ENCODE results near the gene OLIG1.

Gene OLIG1

DNA sequence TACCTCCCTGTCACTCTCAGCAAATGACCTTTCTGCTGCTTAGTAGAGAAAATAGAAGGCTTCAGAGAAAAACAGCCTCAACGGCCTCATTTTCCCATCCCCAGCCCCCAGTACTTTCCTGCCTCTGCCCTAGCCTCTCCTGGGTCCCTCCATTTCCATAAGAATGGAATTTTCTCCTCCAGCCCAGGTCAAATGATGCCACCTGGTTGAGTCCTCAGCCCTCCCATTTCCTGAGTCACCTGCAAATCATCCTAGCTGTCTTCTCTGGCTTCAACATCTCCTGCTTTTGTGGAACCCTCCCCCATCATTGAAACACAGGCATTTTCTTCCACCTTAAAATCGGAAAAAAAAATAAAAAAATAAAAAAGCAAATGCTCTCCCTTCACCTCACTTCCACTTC lies 35.1 kb downstream of the OLIG1 start:
- DNase-seq = no peak

DNA sequence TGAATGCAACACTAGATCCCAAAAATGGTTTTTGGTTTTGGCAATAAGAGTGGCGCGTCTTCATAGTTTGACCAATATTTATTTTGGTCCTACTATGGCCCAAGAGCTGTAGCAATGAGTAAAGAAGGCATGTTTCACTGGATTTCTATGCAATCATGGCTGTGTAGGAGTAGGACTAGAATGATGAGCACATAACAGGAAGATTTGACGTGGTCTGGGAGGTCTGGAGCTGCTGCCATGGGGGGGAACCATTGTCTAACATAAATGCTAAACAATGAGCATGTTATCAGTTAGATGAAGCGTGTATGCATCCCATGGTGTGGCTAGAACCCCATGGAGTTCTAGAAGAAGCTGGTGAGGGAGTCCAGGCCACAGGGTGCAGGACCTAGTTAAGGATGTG lies 38.3 kb downstream of the OLIG1 start:
- DNase-seq = no peak

DNA sequence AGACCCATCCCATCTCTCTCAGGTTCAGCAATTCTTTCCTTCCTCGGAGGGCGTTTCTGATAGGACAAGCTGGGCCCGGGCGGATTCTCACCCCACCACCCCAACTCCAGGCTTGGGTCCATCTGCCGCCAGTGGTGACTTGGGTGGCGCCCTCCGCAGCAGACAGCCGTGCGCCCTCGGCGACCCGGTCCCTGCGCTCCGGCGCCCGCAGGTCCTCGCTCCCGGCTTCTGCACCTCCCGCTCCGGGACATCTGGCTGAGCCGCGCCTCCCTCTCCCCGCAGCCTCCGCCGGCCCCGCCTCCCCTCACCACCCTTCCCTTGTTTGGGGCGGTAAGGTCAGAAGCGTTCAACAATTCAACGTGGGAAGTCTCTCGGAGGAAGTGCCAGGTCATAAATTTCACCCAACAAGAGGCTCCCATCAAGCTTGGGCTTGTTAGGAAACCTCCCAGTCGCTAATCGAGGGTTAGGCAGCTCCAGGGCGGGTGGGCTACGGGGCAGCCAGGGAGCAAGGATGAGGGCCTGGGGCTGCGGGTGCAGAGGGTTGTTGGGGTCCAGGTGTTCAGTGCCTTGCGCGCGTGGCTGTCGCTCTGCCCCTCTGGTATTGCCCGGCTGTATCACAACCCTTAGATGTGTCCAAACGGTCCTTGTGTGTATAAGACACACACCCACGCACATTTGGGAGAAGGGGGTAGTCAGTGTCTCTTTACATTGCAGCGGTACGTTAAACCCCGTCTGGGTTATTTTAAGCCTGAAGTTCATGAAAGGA lies 39.8 kb downstream of the OLIG1 start:
- no peak for DNase-seq

DNA sequence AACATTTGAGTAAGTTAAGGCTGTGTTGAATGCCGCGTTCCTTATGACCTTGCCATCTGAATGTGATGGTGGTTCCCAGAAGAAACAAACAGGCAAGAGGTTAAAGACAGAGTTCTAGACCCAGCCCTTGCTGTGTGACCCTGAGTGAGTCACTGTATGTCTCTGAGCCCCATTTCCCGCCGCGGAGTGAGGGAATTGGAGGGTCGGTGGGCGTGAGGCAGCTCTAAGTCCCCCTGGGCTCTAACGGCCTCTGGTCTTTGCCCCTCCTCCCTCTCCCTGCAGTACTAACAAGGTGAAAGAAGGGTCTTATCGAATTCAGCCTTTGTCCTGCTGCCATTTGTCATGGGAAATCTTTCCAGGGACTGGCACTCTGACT lies 40.4 kb downstream of the OLIG1 start:
- no peak for DNase-seq

DNA sequence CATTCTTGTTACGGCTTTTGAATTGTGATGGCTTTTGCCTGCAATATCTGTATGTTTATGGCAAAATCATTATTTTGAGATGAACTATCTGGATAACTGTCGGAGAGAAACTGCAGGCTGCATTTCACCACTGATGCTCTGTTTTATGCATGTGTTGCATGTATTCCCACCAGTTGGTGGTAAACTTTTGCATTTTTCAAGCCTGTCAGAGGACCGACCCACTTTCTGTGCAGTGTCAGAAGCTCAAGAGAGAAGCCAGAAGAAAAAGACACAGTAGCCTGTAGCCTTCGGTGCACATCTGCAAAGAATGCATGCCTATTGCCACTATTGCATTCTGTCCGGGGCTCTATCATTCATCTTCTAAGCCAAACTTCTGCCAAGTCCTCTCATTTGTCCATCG lies 41.6 kb downstream of the OLIG1 start:
- DNase-seq = no peak

DNA sequence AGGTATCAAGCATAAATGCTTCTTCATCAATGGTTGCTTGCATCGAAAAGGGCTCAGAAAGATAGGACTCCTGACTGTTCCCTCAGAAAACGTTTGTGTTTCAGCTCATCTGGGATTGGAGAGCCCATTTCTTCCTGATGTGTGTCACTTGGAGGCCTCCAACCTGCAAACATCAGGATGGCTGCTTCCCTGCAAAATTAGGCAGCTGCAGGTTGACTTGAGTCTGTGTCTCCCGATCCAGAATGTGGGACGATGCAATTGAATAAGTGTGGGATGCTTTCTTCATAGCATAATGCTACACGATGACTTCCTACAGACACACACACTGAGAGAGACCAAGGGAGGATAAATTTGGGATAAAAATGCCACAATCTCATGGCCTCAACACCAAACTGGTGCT lies 42.2 kb downstream of the OLIG1 start:
- no peak for DNase-seq

DNA sequence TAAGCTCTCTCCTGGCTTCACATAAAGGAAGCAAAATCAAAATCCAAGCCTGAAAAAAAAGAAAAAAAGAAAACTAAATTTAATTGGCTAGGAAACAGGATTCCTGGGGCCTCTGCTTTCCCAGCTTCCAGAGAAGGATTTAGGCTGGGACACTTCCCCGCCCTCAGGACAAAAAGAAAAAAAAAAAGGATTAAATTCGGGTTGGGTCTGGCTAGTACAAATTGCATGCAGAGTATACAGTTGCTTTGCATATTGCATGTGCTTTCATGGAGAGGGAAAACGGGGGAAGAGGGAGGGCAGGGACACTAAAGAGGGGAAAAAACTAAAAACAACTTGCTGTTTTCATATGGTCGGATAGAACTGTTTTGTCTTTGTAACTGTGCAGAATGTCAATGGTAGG lies 42.7 kb downstream of the OLIG1 start:
- DNase-seq = no peak

DNA sequence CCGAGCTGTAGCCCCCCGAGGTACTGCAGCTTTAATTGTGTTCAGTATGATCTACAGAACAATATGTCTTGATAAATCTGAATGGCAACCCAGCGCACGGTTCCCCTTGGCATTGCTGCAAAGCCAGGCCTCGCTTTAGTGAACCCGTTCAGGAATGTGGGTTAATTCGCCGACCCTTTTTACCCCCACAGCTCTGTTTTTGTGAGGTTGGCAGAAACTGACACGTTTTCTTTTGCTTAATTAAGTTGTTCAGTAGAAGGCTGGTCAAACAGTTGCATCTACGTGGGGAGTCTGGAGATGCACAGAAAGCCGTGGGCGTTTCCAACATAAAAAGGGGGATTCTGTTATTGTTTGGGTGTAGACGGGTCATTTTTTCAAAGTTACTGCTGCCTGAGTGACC lies 43.2 kb downstream of the OLIG1 start:
- DNase-seq = no peak

DNA sequence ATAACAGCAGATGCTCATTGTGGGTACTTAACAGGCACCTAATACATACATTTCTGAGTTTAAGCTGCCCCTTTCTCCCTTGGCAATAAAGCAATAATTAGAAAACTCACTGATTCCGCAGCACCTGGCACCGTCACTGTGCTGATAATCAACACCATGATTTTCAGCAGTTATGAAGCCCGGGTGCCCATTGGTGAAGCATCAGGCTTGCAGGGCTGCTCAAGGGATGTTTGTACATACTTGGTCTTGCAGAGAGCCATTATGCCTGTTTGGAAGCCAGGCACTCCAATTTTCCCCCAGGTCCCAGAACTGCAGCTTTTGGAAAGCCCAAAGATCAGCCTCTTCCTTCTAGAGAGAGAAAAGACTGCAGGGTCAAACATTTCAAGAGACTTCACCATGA lies 44.3 kb downstream of the OLIG1 start:
- no peak for DNase-seq

DNA sequence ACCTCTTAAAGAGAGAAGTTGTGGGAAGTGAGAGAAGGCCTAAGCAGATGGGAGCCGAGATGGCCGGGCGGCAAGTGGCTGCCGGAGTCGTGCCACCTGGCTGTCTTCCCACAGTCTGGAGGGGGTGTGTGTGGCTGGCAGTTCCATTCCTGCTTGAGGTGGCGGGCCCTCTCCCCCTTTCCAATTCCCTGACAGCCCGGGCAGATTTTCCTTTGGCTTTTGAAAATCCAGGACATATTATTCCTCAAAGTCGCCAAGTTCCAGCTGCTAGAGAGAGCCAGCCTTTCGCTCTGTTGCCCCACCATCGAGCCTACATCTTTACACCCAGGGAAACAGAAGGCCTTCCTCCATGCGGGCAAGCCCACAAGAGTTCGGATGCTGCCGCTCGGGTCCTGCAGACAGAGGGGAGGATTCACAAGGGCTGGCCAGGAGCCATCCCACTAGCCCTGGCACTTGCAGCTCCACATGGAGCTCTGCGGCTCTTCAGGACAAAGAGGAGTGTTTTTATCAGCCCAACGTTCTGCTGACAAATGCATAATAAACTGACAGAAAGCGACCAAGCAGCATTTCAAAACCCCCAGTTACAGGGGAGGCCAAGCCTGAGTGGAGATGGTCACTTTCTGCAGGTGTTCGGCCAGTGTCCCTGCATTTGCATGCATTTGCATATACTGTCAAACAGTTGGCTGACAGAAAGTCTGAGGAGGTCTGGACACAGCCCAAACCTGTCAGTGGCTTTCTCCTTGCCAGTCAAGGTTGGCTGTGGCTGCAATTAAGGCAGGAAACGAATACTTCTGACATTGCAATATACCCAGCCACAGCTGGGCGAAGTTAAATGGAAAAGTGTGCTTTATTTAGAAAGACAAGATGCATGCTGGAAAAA lies 45.9 kb downstream of the OLIG1 start:
- DNase-seq = no peak

DNA sequence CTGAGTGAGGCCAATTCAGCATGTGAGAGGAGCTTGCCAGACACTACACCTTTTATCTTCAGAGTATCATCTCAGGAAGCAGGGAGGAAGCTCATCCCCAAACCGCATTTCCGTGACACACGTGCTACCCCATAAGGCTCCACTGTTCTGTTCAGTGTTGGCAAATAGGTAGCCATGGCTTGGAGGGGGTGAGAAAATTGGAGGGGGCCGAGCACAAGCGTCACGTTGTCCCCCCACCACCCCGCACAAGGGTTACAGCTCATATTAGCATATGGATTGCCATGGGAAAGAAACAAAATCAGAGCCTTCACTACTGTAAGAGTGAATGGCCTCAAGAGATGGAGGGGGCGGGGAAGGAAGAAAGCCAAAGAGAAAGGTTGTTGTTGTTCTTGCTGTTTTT lies 46.7 kb downstream of the OLIG1 start:
- no peak for DNase-seq

DNA sequence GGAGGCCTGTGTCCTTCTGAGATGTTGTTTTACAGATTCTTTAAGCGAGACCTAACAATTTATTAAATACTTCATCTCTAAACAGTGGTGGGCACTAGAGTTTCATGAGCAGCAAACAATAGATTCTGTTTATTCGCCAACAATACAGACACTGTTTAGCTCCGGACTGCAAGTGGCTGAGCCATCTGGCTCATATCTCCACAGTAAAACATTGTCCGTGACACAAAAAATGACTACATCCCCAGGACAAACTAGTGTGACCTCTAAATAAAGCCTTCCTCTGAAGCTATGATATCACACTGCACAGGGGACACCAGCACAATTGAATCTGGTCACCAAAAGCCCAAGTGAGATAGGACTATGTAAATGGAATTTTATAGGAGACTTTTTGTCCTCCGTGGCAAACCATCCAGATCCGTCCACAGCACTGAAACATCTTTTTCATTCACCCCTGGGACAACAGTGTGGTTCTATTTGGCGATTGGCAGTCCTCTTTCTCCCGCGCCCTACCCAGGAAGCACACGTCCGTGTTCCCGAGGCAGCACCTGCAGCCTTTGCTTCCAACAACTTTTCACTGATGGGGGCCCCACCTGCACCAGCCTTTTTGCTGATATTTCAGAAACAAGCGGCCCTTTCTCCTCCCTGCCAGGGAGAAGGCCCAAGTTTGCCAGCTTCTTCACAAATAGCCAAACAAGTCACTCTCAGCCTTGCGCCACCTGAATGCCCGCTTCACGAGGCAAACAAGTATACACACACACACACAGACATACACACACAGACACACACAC lies 47.4 kb downstream of the OLIG1 start:
- DNase-seq = no peak
